Measurements from ENCODE around the gene PRCP. TPM values are rescaled to one million over a fixed set of nuclear protein-coding genes. Genes with fewer than 3 reads are reported as not detected.

Gene PRCP
- total RNA-seq, 1 experiment from 2014 or later, result 36.0 TPM

Other genes starting within 250 kb of the PRCP start
- 1.8 and 5.0 TPM in 2 replicates for gene FAM181B, start 166.6 kb downstream of the PRCP start, total RNA-seq (2014; rRNA removed; shearing (Covaris generic); ENCODE audit: low replicate concordance)
- 7.2 and 10.1 TPM in 2 replicates for gene DDIAS, start 1.3 kb upstream of the PRCP start, total RNA-seq (2014; rRNA removed; shearing (Covaris generic); ENCODE audit: low replicate concordance)
- gene RAB30, start 171.5 kb upstream of the PRCP start, total RNA-seq (2014; rRNA removed; shearing (Covaris generic); ENCODE audit: low replicate concordance), result 3.2 and 5.6 TPM in 2 replicates

All from Caki2 (cell line).